HEK293T (cell line): ENCODE results near the gene USP19.

Source experiments
- CTBP1 ChIP-seq: fragments of 450-650 bp; IDR thresholded peaks from 2 replicates; pipeline ENCODE4 v1.6.1; 2016; ENCODE audit warnings: borderline replicate concordance
- HDGF ChIP-seq: fragments of 450-650 bp; IDR thresholded peaks from 2 replicates; pipeline ENCODE4 v1.6.1; 2017; ENCODE audit warnings: antibody characterized with exemption, borderline replicate concordance
- SP1 ChIP-seq: fragments of 450-650 bp; IDR thresholded peaks from 2 replicates; pipeline ENCODE4 v1.6.1; 2017
- ZNF384 ChIP-seq: fragments of 450-650 bp; IDR thresholded peaks from 2 replicates; pipeline ENCODE4 v1.6.1; 2016

DNA sequence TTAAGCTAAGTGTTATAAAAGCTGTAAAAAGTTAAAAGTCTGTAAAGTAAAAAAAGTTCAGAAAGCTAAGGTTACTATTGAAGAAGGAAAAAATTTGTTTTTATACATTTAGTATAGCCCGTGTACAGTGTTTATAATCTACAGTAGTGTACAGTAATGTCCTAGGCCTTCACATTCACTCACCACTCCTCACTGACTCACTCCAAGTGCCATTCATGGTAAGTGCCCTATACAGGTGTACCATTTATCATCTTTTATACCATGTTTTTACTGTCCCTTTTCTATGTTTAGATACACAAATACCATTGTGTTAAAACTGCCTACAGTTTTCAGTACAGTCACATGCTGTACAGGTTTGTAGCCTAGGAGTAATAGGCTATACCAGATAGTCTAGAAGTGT, 36.7 kb upstream of the USP19 start:
- TF ChIP-seq HDGF = no peak
- TF ChIP-seq ZNF384 = no peak
- TF ChIP-seq CTBP1 = no peak
- TF ChIP-seq SP1 = no peak
